Adipose tissue (tissue), 3 donors: ENCODE data around the gene BTBD10. TPM values are rescaled to one million over a fixed set of nuclear protein-coding genes. Genes with fewer than 3 reads are reported as not detected.

ENCODE experiments used
- H3K27ac ChIP-seq: one replicate; pipeline ENCODE4 v1.5.1; 2013; ENCODE audit warnings: low read depth, low read length
- WGBS, 3 donors: extraction: QIAGEN DNeasy Blood & Tissue Kit; methylation state at CpG; one replicate each; pipeline ENCODE4 v1.1.7; 2013; 5-methylcytosine and 5-hydroxymethylcytosine counted together
- polyA plus RNA-seq, 3 donors: library from polyadenylated mRNA; stranded (reverse); fragments of 200-250 nt; gene quantifications; one replicate each; pipeline ENCODE4 v1.2.3, GENCODE V29; 2013
- donor health status: healthy with polysubstance abuse.
- donor health status: Bipolar disorder and iron deficiency.
- donor health status: healthy.

Gene BTBD10
- polyA plus RNA-seq, 3 donors, result 7.5 to 14.3 (median 10.8) TPM

DNA sequence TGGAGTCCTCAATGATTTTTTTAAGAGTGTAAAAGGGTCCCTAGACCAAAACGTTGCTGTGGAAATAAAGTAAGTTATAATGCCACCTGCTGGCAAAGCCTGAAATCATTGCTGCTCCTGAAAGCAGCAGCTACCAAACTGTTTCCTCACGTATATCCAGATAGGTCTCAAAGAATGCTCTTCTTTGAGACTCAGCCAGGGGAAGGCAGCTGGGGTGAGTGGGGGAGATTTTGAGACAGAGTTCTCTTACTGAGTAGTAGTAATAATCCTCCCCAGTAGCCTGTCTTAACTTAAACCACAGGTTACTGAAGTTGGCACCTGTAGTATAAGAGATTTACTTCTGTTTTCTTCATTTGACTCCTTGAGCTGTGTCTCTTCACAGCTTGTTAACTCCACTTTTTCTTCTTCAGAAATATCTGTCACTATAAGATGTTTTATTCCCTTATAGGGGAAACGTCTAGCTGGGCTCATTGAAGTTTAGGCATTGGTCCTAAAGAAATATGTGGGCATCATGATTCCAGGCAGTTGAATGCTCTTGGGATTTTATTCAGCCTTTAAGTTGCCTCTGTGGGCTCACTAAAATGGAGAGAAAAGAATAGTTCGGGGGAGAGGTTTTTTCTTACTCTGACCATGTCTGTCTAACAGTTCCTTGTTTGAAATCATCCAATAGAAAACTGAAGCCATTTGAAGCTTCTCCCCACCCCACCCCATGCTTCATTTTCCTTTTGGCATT is 77.9 kb downstream of the BTBD10 start:
- WGBS, 3 donors, result 22 to 46% (median 38%) methylated on average over 4 of the region's 4 CpGs

DNA sequence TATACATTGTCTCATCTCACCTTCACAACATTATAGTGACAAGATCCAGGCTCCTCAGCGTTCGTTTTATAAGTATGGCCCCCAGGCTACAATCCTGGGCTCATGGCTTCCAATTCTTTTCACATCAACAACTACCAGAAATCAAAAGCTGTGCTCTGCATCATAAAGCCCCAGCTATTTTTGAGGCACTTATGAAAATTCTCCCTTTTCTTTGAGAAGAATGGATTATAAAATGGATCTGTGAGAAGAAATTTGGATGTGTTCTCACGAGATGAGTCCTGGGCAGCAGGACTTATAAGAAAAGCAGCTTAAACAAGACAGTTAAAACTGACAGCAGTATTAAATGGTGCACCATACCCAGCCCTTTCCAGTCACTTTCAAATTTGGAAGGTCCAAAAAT is 80.3 kb downstream of the BTBD10 start:
- 91 to 97% (median 93%) methylated on average over 3 of the region's 3 CpGs for WGBS, 3 donors
- no peak overlapping the region for H3K27ac ChIP-seq

More for the DNA sequence above, 77.9 kb downstream of the BTBD10 start:
- H3K27ac ChIP-seq, result no peak overlapping the region

DNA sequence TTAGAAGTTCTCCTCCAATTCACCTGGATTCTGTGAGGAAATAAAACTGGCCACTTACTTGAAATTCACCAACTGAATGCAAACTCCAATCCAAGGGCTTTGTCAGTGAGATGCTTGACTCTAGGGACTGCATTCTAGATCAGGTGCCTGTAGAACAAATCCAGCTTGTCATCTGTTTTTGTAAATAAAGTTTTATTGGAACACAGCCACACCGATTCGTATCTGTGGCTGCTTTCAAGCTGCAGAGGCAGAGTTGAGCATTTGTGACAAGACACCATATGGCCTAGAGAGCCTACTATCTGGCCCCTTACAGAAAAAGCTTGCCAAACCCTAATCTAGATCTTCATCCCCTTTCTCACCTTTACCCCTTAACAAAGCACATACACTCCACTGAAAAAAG is 82.3 kb downstream of the BTBD10 start:
- WGBS, 3 donors, result 87 to 93% (median 90%) methylated on average over 2 of the region's 2 CpGs
- no peak overlapping the region for H3K27ac ChIP-seq

DNA sequence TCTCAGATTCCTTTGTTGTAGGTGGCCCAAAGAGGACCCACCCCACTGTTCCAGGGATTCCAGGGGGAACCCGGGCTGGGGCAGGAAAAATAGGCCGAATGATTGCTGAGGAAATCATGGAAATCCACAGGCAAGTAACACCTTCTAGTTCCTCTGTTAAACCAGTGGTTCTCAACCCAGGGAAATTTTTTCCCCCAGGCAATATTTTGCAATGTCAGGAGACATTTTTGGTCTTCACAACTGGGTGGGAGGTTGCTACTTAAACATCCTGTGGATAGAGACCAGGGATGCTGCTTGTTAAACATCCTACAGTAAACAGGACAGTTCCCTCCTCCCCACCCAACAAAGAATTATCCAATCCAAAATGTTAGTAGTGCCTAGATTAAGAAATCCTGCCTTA is 84.7 kb downstream of the BTBD10 start:
- no peak overlapping the region for H3K27ac ChIP-seq
- WGBS, 3 donors, result 86 to 90% (median 89%) methylated on average over 2 of the region's 2 CpGs

DNA sequence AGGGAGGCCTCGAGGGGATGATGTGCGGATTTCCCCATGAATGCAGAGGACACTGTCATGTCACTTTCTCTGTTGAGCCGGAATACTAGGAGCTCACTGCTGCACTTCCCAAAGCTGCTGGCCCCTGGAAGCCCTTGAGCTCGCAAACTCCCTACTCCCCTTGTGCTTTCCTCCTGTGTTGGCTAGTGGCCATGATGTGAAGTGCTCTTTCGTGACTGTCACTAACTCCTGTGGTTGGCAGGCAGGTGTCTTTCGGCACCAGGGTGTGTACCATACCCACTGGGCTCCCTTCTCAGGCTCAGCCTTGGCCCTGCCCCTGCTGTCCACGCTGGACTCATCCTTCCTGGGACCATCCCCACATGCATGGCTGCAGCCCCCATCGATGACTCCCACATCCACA is 86.2 kb downstream of the BTBD10 start:
- 91 to 97% (median 95%) methylated on average over 8 of the region's 8 CpGs for WGBS, 3 donors
- H3K27ac ChIP-seq, result no peak overlapping the region

DNA sequence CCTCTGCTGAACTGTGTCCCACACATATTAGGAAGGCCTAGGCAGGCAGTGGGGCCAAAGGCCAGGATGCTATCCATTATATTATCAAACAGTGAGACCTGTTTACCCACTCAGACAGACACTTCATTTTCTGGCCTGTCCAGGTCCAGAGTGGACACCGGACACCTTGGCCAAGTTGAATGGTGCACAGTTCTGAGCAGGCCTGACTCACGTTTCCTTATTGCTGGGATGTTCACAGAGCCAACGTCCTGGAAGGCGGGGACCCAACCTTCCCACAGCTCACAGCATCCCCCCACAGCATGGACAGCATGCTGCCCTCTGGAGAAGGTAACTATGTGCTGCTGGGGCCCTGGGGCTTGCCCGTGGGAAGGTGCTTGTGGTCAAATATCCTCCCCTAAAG is 86.6 kb downstream of the BTBD10 start:
- 77 to 86% (median 82%) methylated on average over 5 of the region's 5 CpGs for WGBS, 3 donors
- no peak overlapping the region for H3K27ac ChIP-seq

DNA sequence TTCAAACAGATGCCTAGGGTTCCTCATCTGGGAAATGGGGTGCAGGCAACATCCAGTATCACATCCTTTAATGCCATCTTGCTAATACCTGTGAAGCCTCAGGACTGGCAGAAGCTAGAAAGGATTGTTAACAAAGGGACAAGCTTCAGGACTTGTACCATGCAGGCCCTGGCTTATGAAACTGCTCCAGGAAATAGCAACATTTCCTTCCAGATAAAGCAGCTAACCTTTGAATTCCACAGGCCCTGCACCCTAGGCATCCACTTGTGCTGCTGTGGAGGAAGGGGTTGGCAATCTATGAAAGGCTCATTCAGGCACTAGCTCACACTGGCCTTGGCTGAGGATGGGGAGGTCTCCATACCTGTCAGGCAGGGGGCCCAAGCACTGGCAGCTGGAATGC is 87.2 kb downstream of the BTBD10 start:
- H3K27ac ChIP-seq, result no peak overlapping the region

DNA sequence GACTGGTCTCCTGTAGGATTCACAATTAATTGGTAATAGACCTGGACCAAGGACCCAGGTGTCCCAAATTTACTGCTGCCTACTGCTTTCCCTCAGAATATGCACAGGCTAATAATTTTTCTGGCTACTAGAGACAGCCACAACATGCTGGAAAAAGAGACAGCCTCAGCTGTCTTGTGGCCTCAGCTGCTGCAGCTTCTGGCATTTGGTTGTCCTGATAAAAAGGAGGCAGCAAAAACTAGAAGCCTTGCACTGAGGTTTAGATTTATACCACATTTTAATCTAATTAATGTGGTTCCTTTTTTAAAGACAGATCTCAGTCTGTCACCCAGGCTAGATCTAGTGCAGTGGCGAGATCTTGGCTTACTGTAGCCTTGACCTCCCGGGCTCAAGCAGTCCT is 89.8 kb downstream of the BTBD10 start:
- 96 to 97% (median 97%) methylated on average over 2 of the region's 2 CpGs for WGBS, 3 donors
- H3K27ac ChIP-seq, result no peak overlapping the region

DNA sequence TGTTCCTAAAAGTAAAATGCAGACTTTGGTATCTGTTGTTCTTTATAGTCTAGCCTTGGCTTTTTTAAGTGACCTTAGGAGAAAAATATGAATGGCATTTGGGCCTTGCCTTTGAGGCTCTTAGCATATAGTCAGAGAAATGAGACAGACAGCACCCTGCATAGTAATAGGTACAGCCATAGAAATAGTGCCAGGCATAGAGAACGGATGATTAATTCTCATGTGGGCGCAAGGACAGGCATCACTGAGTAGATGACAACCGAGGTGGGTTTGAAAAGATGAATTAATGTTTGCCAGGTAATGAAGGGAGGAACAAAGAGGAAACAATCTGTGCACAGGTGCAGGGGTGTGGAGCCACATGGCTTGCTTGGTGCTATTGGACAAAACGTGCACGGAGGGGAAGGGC is 95.0 kb downstream of the BTBD10 start:
- 73 to 91% (median 84%) methylated on average over 5 of the region's 5 CpGs for WGBS, 3 donors
- no peak overlapping the region for H3K27ac ChIP-seq

DNA sequence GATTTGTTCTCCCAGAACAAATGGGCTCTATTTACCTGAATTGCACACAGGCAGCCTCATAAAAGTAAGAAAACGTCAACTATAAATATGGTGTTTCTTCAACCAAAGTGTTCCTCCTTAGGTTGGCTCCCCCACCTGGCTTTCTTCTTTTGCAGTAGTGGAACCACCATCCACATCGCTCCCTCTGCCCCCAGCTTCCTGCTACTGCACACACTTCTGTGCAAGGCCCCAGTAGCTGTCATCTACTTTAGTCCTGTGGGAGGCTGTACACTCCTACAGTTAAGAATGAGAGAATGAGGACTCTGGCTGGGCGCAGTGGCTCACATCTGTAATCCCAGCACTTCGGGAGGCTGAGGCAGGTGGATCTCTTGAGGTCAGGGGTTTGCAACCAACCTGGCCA is 95.9 kb downstream of the BTBD10 start:
- WGBS, 3 donors, result 86 to 96% (median 89%) methylated on average over 4 of the region's 4 CpGs
- H3K27ac ChIP-seq, result no peak overlapping the region

DNA sequence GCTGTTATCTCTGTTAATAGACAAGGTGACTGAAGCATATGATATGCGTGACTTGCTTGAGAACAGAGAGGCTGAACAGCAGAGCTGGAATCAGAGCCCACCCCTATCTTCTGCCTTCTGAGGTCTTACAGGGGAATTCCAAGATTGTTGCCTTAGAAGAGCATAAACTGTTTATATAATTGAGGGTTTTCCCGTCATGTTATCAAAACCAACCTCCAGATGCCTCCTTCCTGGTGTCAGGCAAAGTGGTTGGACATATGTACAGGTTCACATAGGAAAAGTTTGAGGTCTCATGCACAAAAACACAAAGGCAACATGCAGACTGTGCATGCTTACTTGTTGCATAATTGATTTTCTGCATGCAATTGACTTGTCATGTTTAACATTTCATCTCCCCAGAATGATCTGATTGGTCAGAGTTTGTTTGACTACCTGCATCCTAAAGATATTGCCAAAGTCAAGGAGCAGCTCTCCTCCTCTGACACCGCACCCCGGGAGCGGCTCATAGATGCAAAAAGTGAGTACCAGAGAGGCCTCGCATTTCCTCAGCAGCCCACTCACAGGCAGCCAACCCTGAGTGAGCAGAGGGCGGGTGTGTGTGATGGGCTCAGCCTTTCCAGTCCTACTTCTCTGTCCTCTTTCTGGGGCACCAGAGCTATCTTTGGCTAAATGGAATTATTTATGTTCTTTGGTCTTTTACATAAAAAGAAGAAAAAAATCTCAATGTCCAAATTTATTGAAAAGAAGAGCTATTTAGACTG is 96.6 kb downstream of the BTBD10 start:
- H3K27ac ChIP-seq, result no peak overlapping the region
- whole genome bisulfite sequencing, 3 donors, result 94 to 97% (median 94%) methylated on average over 7 of the region's 7 CpGs

DNA sequence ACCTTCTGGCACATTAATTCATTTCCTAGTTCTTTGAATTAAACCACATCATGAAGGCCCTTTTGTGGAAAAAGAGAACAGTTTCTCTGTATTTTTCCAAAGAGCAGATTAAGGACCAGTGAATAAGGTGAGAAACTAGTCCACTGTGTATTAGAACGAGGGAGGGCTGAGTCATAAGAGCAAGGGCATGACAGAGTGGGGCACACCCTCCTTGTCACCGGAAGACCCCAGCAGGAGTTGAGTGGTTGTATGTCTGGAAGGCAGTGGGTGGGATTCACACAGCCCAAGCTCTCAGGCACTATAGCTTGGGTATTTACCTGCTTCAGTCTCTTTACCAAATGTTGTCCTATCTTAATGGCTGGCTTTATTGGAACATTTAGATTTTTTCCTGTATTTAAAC is 98.6 kb downstream of the BTBD10 start:
- no peak overlapping the region for H3K27ac ChIP-seq
- 79 to 89% (median 83%) methylated on average over 2 of the region's 2 CpGs for WGBS, 3 donors

DNA sequence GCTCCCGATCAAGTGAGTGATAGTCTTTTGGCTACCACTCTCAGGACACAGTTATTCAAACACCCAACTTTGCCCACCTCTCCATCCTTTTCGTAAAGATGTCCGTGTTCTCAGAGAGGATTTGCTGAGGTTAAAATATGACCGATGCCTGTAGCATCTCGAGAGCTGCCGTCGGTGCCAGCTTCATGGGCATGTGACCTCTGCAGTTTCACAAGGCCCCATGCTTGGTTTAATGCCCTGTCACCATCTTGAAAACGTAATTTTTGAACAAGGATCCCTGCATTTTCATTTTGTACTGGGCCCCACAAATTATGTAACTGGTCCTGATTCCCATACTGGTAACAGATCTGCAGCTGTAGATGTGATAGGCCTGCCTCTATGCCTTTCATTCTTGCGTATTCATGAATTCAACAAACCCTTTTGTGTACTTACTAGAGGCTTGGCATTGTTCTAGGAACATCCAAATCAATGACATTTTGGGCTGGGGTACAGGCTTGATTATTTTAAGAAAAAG is 100.4 kb downstream of the BTBD10 start:
- no peak overlapping the region for H3K27ac ChIP-seq
- 94 to 98% (median 97%) methylated on average over 9 of the region's 9 CpGs for WGBS, 3 donors

DNA sequence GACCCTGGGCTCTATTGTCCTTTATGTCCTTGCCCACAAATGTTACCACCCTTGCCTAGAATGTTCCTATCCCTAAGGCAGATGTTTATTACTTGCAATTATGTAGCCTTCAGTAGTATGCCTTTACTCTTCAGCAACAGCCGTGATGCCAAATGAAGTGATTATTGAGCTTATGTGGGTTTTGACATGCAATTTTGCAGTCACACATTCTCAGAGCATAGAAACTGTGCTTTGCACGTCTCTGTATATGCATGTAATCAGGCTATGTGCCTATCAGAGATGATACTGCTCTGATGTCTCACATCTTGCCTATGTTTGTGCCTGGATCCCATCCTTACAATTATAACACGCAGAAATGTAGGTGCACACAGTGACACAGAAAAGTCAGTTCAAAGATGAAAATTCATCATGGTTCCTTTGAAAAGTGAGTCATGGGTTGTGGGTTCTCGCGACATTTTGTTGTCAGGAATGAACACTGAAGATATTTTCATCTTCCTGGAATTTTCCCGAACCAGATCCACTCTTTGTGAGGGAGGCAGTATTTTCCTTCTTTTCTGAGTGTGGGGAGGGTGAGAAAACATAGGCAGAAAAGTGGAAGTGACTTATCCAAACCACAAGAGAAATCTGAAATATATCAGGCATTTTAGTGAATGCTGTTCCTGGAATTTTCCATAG is 104.3 kb downstream of the BTBD10 start:
- WGBS, 3 donors, result 93 to 96% (median 95%) methylated on average over 6 of the region's 6 CpGs
- H3K27ac ChIP-seq, result no peak overlapping the region

DNA sequence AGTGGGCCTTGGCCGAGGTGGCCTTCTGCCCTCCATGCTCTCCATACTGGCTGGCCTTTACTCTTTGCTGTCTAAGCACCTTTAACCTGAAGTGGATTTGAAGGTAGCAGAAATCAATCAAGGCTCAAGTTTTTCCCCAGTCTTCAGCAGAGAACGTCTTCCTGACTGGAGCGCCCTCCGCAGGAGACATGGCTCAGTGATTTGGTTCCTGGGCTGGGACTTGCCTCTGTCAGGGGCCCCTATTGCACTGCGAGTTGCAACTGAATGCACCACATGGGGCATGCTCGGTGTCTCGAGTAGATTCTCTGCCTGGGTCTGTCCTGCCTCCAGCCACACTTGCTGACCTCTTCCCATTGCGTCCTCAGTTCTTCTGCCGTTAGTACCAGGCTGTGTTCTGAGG is 105.8 kb downstream of the BTBD10 start:
- no peak overlapping the region for H3K27ac ChIP-seq
- 85 to 92% (median 88%) methylated on average over 9 of the region's 9 CpGs for WGBS, 3 donors

DNA sequence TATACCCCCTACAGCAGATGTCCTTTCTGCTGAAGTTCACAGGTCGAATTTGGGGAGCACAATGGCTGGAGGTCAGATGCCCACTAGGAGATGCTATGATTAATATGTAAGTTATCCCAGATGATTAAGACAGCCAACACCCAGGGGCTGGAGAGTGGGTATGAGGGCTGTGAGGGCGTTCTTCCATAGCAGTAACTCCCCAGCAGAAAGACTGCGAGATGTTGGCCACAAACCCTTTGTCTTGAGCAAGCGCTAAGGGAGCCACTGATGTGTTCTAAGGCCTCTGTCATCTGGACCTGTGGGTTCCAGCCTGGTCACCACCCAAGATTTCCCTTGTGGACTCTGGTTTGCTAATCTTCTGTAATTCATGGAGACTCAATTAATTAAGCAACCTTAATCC is 107.8 kb downstream of the BTBD10 start:
- WGBS, 3 donors, result 91 to 95% (median 94%) methylated on average over 4 of the region's 4 CpGs
- no peak overlapping the region for H3K27ac ChIP-seq

DNA sequence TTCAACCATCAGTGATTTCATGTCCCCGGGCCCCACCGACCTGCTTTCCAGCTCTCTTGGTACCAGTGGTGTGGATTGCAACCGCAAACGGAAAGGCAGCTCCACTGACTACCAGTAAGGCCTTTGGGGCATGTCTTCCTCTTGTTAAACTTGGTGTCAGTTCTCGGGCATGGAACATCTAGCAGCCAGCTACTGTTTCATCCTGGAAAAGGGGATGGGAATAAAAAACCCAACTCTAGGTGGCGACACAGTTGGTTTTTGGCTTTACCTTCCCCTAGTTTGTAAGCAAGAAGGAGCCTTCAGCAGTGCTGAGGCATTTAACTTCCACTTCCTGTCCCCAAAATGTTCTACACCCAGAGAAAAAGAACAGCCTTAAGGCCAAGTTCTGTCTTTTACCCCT is 108.7 kb downstream of the BTBD10 start:
- H3K27ac ChIP-seq, result no peak overlapping the region
- WGBS, 3 donors, result 85 to 92% (median 88%) methylated on average over 6 of the region's 6 CpGs

DNA sequence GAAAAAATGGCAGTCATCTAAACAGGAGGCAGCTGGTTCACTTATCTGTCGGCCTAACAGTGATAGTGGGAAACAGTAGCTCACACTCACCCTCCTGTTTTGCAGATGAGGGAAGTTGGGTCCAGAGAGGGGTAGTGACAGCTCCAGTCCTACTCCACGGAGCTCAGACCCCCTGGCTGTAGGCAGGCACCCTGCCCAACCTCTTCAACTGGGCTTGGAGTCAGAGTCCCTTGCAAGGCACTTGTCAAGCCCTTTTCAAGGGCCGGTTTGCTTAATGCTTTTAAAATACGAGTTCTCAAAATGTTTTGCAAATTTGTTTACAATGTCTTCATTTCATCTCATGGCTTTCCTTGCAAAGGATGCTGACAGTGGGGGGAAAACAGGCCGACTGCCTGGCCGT is 110.3 kb downstream of the BTBD10 start:
- H3K27ac ChIP-seq, result no peak overlapping the region
- WGBS, 3 donors, result 85 to 88% (median 87%) methylated on average over 6 of the region's 6 CpGs

DNA sequence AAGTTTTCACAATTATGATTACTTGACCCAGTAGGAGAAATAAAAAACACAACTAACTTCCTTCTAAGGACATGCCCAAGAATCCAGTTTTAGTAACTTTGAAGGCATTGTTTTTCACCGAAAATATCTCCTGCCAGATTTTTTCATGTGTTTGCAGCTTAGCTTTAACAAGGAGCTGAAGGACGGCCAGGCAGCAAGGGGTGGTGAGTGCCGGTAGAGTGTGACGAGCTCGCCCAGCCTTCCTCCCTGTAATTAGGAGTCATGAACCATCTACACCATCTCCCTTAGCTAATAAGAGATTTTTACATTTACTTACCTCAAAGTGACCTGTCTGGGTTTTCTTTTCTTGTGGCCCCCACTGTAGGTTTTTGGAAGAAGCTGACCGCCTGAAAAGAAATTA is 113.4 kb downstream of the BTBD10 start:
- H3K27ac ChIP-seq, result no peak overlapping the region
- 92 to 95% (median 93%) methylated on average over 6 of the region's 6 CpGs for WGBS, 3 donors
